ENCODE measurements around the gene SLC7A5.

The SLC7A5 gene

DNA sequence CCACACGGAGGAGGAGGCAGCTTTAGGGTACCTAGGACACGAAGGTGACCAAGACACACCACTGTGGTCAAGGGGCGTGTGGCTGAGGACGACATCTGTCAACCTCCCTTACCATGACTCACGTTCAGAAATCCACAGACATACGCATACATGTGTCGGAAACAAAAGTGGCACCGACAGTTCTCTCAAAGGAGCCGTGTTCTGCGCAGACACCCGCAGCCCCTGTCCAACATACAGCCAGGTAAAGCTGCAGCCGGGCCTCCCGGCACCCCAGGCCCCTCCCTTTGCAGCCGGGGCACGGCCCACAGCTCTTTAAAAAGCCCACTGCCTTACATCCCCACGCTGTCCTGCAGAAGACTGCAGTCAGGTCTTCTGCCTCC lies 63.1 kb downstream of the SLC7A5 start:
- no peak for DNase-seq (ENCODE audit: low read depth, low spot score)
- ChIA-PET POLR2A (interaction anchor here (0.7 to 1.9 kb wide), 9 partner anchors 12 to 63 kb away, joined by 3 to 10 read pairs (median 4); partner anchors contain the start of gene SLC7A5), CTCF (interaction anchor here (0.8 to 3.2 kb wide), 10 partner anchors 10 to 65 kb away, joined by 3 to 28 read pairs (median 6); no protein-coding TSS in a partner anchor)
- TF ChIP-seq, protein P1, sequence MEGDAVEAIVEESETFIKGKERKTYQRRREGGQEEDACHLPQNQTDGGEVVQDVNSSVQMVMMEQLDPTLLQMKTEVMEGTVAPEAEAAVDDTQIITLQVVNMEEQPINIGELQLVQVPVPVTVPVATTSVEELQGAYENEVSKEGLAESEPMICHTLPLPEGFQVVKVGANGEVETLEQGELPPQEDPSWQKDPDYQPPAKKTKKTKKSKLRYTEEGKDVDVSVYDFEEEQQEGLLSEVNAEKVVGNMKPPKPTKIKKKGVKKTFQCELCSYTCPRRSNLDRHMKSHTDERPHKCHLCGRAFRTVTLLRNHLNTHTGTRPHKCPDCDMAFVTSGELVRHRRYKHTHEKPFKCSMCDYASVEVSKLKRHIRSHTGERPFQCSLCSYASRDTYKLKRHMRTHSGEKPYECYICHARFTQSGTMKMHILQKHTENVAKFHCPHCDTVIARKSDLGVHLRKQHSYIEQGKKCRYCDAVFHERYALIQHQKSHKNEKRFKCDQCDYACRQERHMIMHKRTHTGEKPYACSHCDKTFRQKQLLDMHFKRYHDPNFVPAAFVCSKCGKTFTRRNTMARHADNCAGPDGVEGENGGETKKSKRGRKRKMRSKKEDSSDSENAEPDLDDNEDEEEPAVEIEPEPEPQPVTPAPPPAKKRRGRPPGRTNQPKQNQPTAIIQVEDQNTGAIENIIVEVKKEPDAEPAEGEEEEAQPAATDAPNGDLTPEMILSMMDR (IDR thresholded peaks at IDR 0.05; ENCODE audit: insufficient read depth, low read length, missing control alignments), result no peak
- peak overlapping the region; percentile 52 for H3K4me3 ChIP-seq (ENCODE audit: low read depth, low read length)

DNA sequence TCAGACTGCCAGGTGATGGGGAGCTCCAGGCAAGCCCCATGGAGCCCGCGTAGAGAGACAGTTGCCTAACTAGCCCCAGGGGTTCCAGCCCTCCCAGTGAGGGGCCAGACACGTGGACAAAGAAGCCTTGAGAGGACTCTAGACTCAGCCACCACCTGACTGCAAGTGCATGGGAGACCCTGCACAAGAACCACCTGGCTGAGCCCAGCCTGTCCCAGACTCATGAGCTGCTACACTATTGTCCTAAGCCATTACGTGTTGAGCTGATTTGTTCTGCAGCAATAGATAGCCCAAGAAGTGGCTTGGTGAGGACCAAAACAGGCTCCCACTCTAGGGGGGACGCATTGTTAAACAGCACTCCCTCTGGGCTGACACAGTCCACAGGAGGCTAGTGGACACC lies 65.9 kb downstream of the SLC7A5 start:
- TF ChIP-seq, protein P1 (IDR thresholded peaks at IDR 0.05; ENCODE audit: insufficient read depth, low read length, missing control alignments), result no peak
- no peak for DNase-seq (ENCODE audit: low read depth, low spot score)
- ChIA-PET CTCF (interaction anchor here (0.8 to 2.9 kb wide), 3 partner anchors 12 to 68 kb away, joined by 3 to 9 read pairs (median 6); no protein-coding TSS in a partner anchor), POLR2A (interaction anchor here (1.5 to 1.7 kb wide), 2 partner anchors 23 to 66 kb away, joined by 3 to 5 read pairs; partner anchors contain the start of gene SLC7A5)
- no peak overlapping the region for H3K4me3 ChIP-seq (ENCODE audit: low read depth, low read length)

DNA sequence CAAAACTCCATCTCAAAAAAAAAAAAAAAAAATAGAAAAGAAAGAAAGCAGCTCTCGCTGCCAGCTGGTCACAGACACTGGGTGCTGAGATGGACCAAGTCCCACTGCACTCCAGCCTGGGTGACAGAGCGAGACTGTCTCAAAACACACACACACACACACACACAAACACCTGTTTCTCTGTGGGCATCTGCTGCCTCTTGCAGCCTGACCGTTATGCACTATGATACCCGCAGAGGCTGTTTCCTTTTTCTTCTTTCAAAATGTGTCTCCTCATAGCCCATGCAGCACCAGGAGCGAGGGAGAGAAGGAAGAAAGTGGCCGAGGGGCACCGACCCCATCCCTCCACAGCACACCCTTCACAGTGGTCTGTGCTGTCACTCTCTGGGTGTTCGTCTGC lies 66.6 kb downstream of the SLC7A5 start:
- no peak overlapping the region for H3K4me3 ChIP-seq (ENCODE audit: low read depth, low read length)
- no peak for DNase-seq (ENCODE audit: low read depth, low spot score)
- ChIA-PET POLR2A (interaction anchor here (1.1 to 1.7 kb wide), 2 partner anchors 22 to 68 kb away, joined by 3 to 5 read pairs; no protein-coding TSS in a partner anchor), CTCF (interaction anchor here (1.5 kb wide), 1 partner anchor 69 kb away, joined by 6 read pairs; no protein-coding TSS in a partner anchor)
- TF ChIP-seq, protein P1 (IDR thresholded peaks at IDR 0.05; ENCODE audit: insufficient read depth, low read length, missing control alignments), result no peak

DNA sequence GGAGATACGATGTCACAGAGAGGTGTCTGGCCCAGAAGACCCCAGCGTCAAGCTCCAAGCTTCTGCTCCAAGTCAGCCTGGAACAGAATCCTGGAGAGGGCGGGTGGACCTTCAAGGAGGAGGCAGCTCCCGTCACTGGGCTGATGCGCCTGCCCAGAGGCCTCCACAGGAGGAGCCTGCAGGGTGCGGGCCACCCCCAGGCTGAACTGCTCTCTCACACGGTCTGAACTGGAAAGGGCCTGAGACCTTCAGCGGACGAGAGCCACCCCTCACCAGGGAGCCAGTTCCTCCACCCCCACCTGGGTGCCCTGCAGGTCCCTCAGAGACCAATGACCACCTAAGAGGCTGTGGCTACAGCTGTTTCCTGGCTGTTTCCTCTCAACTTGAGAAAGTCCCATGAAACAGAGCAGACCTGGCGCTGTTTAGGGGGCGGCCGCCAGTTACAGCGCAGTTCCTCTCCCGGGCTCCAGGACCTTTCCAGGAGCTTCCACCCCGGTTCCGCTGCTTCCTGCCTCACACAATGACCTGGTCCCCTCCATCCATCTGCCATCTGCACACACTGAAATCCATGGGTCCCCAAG lies 67.5 kb downstream of the SLC7A5 start:
- no peak overlapping the region for H3K4me3 ChIP-seq (ENCODE audit: low read depth, low read length)
- DNase-seq (ENCODE audit: low read depth, low spot score), result no peak
- CTCF ChIA-PET, result interaction anchor here (0.8 to 1.7 kb wide), 3 partner anchors 10 to 69 kb away, joined by 3 to 7 read pairs (median 4); no protein-coding TSS in a partner anchor
- POLR2A ChIA-PET, result interaction anchor here (1.1 kb wide), 1 partner anchor 69 kb away, joined by 3 read pairs; no protein-coding TSS in a partner anchor
- TF ChIP-seq, protein P1 (IDR thresholded peaks at IDR 0.05; ENCODE audit: insufficient read depth, low read length, missing control alignments), result no peak

DNA sequence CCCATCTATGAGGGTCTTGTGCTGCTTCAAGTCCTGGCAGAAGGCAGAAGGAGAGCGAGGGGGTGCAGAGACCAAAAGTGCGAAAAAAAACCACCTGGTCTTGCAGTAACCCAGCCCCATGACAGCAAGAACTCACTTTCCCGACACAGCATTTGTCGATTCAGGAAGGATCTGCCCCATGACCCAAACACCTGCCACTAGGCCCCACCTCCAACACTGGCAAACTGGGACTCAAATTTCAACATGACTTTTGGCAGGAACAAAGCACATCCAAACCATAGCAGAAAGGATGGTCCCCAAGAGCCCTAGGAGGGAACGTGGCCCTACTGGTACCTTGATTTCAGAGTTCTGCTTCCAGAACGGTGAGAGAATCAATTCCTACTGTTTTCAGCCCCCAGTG lies 68.8 kb downstream of the SLC7A5 start:
- TF ChIP-seq, protein P1 (IDR thresholded peaks at IDR 0.05; ENCODE audit: insufficient read depth, low read length, missing control alignments), result no peak
- ChIA-PET CTCF (interaction anchor here (1.1 to 1.7 kb wide), 2 partner anchors 9 to 21 kb away, joined by 4 to 7 read pairs; no protein-coding TSS in a partner anchor), POLR2A (no interaction called here)
- no peak for DNase-seq (ENCODE audit: low read depth, low spot score)
- H3K4me3 ChIP-seq (ENCODE audit: low read depth, low read length), result no peak overlapping the region

DNA sequence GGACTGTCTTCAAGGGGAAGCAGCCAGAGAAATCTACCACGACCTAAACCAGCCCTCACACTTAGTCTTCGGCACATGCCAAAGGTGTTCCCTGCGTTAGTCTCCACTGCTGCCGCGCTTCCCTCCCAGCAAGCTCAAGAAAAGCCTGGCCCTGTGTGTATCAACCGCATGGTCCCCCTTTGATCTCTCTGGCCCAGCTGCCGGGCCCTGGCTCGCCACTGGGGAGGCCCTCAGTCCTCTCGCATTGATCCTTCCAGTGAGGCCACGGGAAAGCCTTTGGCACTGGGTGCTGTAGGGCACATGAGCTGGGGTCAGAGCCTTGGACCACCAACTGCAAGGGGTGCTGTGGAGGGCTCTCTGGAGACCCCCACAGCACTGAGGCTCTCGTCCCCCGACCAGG lies 74.0 kb downstream of the SLC7A5 start:
- TF ChIP-seq, protein P1 (IDR thresholded peaks at IDR 0.05; ENCODE audit: insufficient read depth, low read length, missing control alignments), result no peak
- ChIA-PET POLR2A (interaction anchor here (0.7 kb wide), 1 partner anchor 23 kb away, joined by 3 read pairs; no protein-coding TSS in a partner anchor), CTCF (interaction anchor here (8.4 kb wide), 1 partner anchor 15 kb away, joined by 85 read pairs; no protein-coding TSS in a partner anchor)
- DNase-seq (ENCODE audit: low read depth, low spot score), result no peak
- no peak overlapping the region for H3K4me3 ChIP-seq (ENCODE audit: low read depth, low read length)

Data from AG04449 (cell line).